Kidney capillary endothelial cell (primary cell): ENCODE measurements around the gene GPBP1L1.
"Not testable (repeated sequence)": the region's sequence is repeated elsewhere in the genome, so short reads cannot be mapped to it uniquely, and the experiment has no call there.

ENCODE experiments used
- DNase-seq: peaks from one replicate; pipeline ENCODE4 v3.0.0-alpha.2; 2018; ENCODE audit warnings: low spot score

GPBP1L1 gene

GRCh38 chr1:45679123-45679522, 7.2 kb downstream of the GPBP1L1 start:
- peak; percentile 36 for DNase-seq

- DNase-seq, result no peak
Observed at GRCh38 chr1:45678489-45678888, 7.8 kb downstream of the GPBP1L1 start.

- DNase-seq, result no peak
Observed at GRCh38 chr1:45677751-45678245, 8.5 kb downstream of the GPBP1L1 start.

- not testable (repeated sequence) for DNase-seq
Observed at GRCh38 chr1:45676553-45676952, 9.8 kb downstream of the GPBP1L1 start.

GRCh38 chr1:45674478-45674877, 11.9 kb downstream of the GPBP1L1 start:
- no peak for DNase-seq

GRCh38 chr1:45673956-45674355, 12.4 kb downstream of the GPBP1L1 start:
- no peak for DNase-seq

GRCh38 chr1:45669859-45670655, 16.3 kb downstream of the GPBP1L1 start:
- peak; percentile 31 for DNase-seq

GRCh38 chr1:45669379-45669778, 17.0 kb downstream of the GPBP1L1 start:
- no peak for DNase-seq

GRCh38 chr1:45668526-45668925, 17.8 kb downstream of the GPBP1L1 start:
- DNase-seq, result no peak

GRCh38 chr1:45667321-45668111, 18.8 kb downstream of the GPBP1L1 start:
- no peak for DNase-seq

GRCh38 chr1:45666836-45667235, 19.5 kb downstream of the GPBP1L1 start:
- DNase-seq, result no peak

- no peak for DNase-seq
Observed at GRCh38 chr1:45660336-45660735, 26.0 kb downstream of the GPBP1L1 start.

GRCh38 chr1:45659222-45659621, 27.1 kb downstream of the GPBP1L1 start:
- no peak for DNase-seq

- no peak for DNase-seq
Observed at GRCh38 chr1:45658171-45658570, 28.2 kb downstream of the GPBP1L1 start.

- no peak for DNase-seq
Observed at GRCh38 chr1:45656573-45657226, 29.6 kb downstream of the GPBP1L1 start.

GRCh38 chr1:45654540-45655280, 31.6 kb downstream of the GPBP1L1 start:
- DNase-seq, result no peak

GRCh38 chr1:45647248-45648021, 38.9 kb downstream of the GPBP1L1 start:
- DNase-seq, result no peak

- no peak for DNase-seq
Observed at GRCh38 chr1:45644661-45645060, 41.7 kb downstream of the GPBP1L1 start.

- no peak for DNase-seq
Observed at GRCh38 chr1:45643978-45644377, 42.4 kb downstream of the GPBP1L1 start.

- DNase-seq, result no peak
Observed at GRCh38 chr1:45643321-45643720, 43.0 kb downstream of the GPBP1L1 start.

GRCh38 chr1:45640293-45640692, 46.0 kb downstream of the GPBP1L1 start:
- DNase-seq, result no peak
